SU-DHL-6 (cell line): ENCODE measurements around the gene EXD3.

Experiments
- H2AFZ ChIP-seq: fragments of 200-600 bp; sonication (generic); 2 replicates; pipeline ENCODE4 v1.6.1; 2014; ENCODE audit warnings: low read depth, mild to moderate bottlenecking, moderate library complexity, mixed read lengths, antibody characterized with exemption, low read length; ENCODE audit not compliant: severe bottlenecking
- H3F3A ChIP-seq: fragments of 200-600 bp; shearing (Covaris generic); 2 replicates; pipeline ENCODE4 v1.6.0; 2016; ENCODE audit warnings: antibody characterized with exemption, mild to moderate bottlenecking; ENCODE audit not compliant: insufficient read depth
- H3K27ac ChIP-seq: fragments of 200-600 bp; sonication (generic); 2 replicates; pipeline ENCODE4 v1.5.1; 2016; ENCODE audit warnings: low read depth, mild to moderate bottlenecking, low read length, moderate library complexity, mixed read lengths
- H3K27me3 ChIP-seq: fragments of 200-600 bp; sonication (generic), shearing (Covaris generic); 2 replicates; pipeline ENCODE4 v1.6.0; 2014; ENCODE audit warnings: mild to moderate bottlenecking, low read length
- H3K36me3 ChIP-seq: fragments of 200-600 bp; sonication (generic); 2 replicates; pipeline ENCODE4 v1.6.1; 2014; ENCODE audit warnings: mild to moderate bottlenecking, low read length, mixed read lengths
- H3K4me2 ChIP-seq: fragments of 300-600, 200-600 bp; shearing (Covaris generic), sonication (generic); 2 replicates; pipeline ENCODE4 v1.6.0; 2014; ENCODE audit warnings: low read length, low read depth, mild to moderate bottlenecking; ENCODE audit not compliant: poor library complexity, severe bottlenecking
- H3K4me3 ChIP-seq: fragments of 200-600 bp; sonication (generic); 2 replicates; pipeline ENCODE4 v1.5.1; 2014; ENCODE audit warnings: antibody characterized with exemption, low read length, mild to moderate bottlenecking, mixed read lengths; ENCODE audit not compliant: insufficient read depth, poor library complexity, severe bottlenecking
- H3K79me2 ChIP-seq: fragments of 200-600 bp; sonication (generic); 2 replicates; pipeline ENCODE4 v1.6.1; 2014; ENCODE audit warnings: mild to moderate bottlenecking, low read length, moderate library complexity; ENCODE audit not compliant: insufficient read depth
- H3K9ac ChIP-seq: fragments of 200-600 bp; sonication (generic); 2 replicates; pipeline ENCODE4 v1.7.0; 2014; ENCODE audit warnings: mild to moderate bottlenecking, low read length
- H3K9me2 ChIP-seq: fragments of 200-600 bp; sonication (generic); replicated peaks from 2 replicates; pipeline ENCODE4 v1.6.1; 2014; ENCODE audit warnings: low read length; ENCODE audit not compliant: insufficient read depth
- H3K9me3 ChIP-seq: fragments of 200-600 bp; sonication (generic); 2 replicates; pipeline ENCODE4 v1.6.1; 2014; ENCODE audit warnings: low read length, mixed read lengths; ENCODE audit not compliant: insufficient read depth
- H4K20me1 ChIP-seq: fragments of 200-600 bp; sonication (generic); 2 replicates; pipeline ENCODE4 v1.6.1; 2014; ENCODE audit warnings: low read depth, mild to moderate bottlenecking, antibody characterized with exemption, low read length, moderate library complexity, mixed read lengths
- CTCF ChIP-seq: fragments of 200-600 bp; sonication (generic); IDR thresholded peaks from one replicate; pipeline ENCODE4 v1.5.1; 2017; ENCODE audit warnings: antibody characterized with exemption, mild to moderate bottlenecking, low read length, moderate library complexity; ENCODE audit not compliant: insufficient read depth, poor library complexity, severe bottlenecking
- EZH2phosphoT487 ChIP-seq: fragments of 200-600 bp; sonication (generic), shearing (Covaris generic); conservative IDR thresholded peaks from 2 replicates; pipeline ENCODE4 v1.6.1; 2018; ENCODE audit warnings: mild to moderate bottlenecking, antibody characterized with exemption, low read length, moderate library complexity, mixed read lengths

EXD3 gene

GRCh38 chr9:137321726-137322361, 101.1 kb downstream of the EXD3 start:
- H3K27ac ChIP-seq: no peak overlapping the region
- no peaks in the 10 kb centered on the region for H3K79me2 ChIP-seq
- no peaks in the 10 kb centered on the region for H3K9me2 ChIP-seq
- no peak overlapping the region for H2AFZ ChIP-seq
- H3K9ac ChIP-seq: no peak overlapping the region
- no peaks in the 10 kb centered on the region for H3K36me3 ChIP-seq
- H3K4me2 ChIP-seq: no peak overlapping the region
- no peaks in the 10 kb centered on the region for H3K9me3 ChIP-seq
- no peaks in the 10 kb centered on the region for H4K20me1 ChIP-seq
- H3K4me3 ChIP-seq: no peak overlapping the region
- no peaks in the 10 kb centered on the region for H3F3A ChIP-seq
- no peak for TF ChIP-seq CTCF
- TF ChIP-seq EZH2phosphoT487: no peak
- H3K27me3 ChIP-seq: no peaks in the 10 kb centered on the region

- Histone ChIP-seq H3K4me3 (no peak overlapping the region), H3K27me3 (no peaks in the 10 kb centered on the region), H3K36me3 (no peaks in the 10 kb centered on the region), H3K27ac (no peak overlapping the region), H3K4me2 (no peak overlapping the region), H3K9me2 (no peaks in the 10 kb centered on the region), H4K20me1 (no peaks in the 10 kb centered on the region), H3K9me3 (no peaks in the 10 kb centered on the region), H3F3A (no peaks in the 10 kb centered on the region), H3K9ac (no peak overlapping the region), H2AFZ (no peak overlapping the region), H3K79me2 (no peaks in the 10 kb centered on the region)
- no peak for TF ChIP-seq EZH2phosphoT487
- TF ChIP-seq CTCF: no peak
Measured at GRCh38 chr9:137320555-137321384, 102.2 kb downstream of the EXD3 start.

GRCh38 chr9:137319739-137320551, 103.0 kb downstream of the EXD3 start:
- H3K9me3 ChIP-seq: no peaks in the 10 kb centered on the region
- no peaks in the 10 kb centered on the region for H3K36me3 ChIP-seq
- no peaks in the 10 kb centered on the region for H4K20me1 ChIP-seq
- no peaks in the 10 kb centered on the region for H3K9me2 ChIP-seq
- H3K27ac ChIP-seq: no peak overlapping the region
- H3K4me2 ChIP-seq: no peak overlapping the region
- H3K79me2 ChIP-seq: no peaks in the 10 kb centered on the region
- no peak overlapping the region for H2AFZ ChIP-seq
- H3K9ac ChIP-seq: no peak overlapping the region
- TF ChIP-seq CTCF (no peak), EZH2phosphoT487 (no peak)
- H3K27me3 ChIP-seq: no peaks in the 10 kb centered on the region
- no peaks in the 10 kb centered on the region for H3F3A ChIP-seq
- no peak overlapping the region for H3K4me3 ChIP-seq
